HEK293T (cell line): Measurements from ENCODE around the gene ANO4.

Experiments
- ARNT ChIP-seq: fragments of 450-650 bp; IDR thresholded peaks from 2 replicates; pipeline ENCODE4 v1.6.1; 2017; ENCODE audit warnings: mild to moderate bottlenecking
- ELF4 ChIP-seq: fragments of 450-650 bp; IDR thresholded peaks from 2 replicates; pipeline ENCODE4 v1.6.1; 2017; ENCODE audit warnings: antibody characterized with exemption
- FOXA1 ChIP-seq: fragments of 450-650 bp; IDR thresholded peaks from 2 replicates; pipeline ENCODE4 v1.6.1; 2016; ENCODE audit warnings: mild to moderate bottlenecking
- HDGF ChIP-seq: fragments of 450-650 bp; IDR thresholded peaks from 2 replicates; pipeline ENCODE4 v1.6.1; 2017; ENCODE audit warnings: antibody characterized with exemption, borderline replicate concordance
- LEF1 ChIP-seq: fragments of 450-650 bp; IDR thresholded peaks from 2 replicates; pipeline ENCODE4 v1.6.1; 2017; ENCODE audit warnings: mild to moderate bottlenecking, borderline replicate concordance
- TARDBP ChIP-seq: fragments of 450-650 bp; IDR thresholded peaks from 2 replicates; pipeline ENCODE4 v1.6.1; 2016
- ZNF384 ChIP-seq: fragments of 450-650 bp; IDR thresholded peaks from 2 replicates; pipeline ENCODE4 v1.6.1; 2016
- TF ChIP-seq, protein P1 (sequence below): fragments of 450-650 bp; IDR thresholded peaks from 2 replicates; pipeline ENCODE4 v1.6.1; 2016

DNA sequence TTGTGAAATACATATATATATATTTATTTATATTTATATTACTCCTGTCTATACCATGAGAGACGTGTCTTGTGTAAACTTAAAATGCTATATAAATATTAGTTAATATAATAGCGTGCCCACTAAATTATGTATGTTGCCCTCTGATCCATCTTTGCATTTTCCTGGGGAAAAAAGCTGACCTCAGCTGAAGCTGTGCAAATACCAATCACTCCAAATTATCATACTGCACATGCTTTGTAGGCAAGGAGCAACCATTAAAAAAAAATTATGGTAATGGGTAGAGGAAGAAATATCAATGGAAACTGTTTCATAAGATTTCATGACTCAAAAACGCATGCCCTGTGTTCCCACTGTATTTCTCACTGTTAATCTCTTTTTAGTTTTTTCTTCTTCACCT is 179.8 kb downstream of the ANO4 start:
- TF ChIP-seq LEF1 (no peak), FOXA1 (no peak), ELF4 (no peak), HDGF (no peak), ARNT (no peak), TARDBP (no peak), ZNF384 (no peak)
- TF ChIP-seq, protein P1, sequence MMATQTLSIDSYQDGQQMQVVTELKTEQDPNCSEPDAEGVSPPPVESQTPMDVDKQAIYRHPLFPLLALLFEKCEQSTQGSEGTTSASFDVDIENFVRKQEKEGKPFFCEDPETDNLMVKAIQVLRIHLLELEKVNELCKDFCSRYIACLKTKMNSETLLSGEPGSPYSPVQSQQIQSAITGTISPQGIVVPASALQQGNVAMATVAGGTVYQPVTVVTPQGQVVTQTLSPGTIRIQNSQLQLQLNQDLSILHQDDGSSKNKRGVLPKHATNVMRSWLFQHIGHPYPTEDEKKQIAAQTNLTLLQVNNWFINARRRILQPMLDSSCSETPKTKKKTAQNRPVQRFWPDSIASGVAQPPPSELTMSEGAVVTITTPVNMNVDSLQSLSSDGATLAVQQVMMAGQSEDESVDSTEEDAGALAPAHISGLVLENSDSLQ: no peak
